HepG2 (cell line): ENCODE measurements around the gene DMXL1. TPM values are rescaled to one million over a fixed set of nuclear protein-coding genes. Genes with fewer than 3 reads are reported as not detected.

Source experiments
- ATAC-seq: fragments of 200-7000 bp; cut with Tn5 transposase; 3 replicates; pipeline ENCODE4 v1.9.1; 2020; ENCODE audit warnings: mild to moderate bottlenecking, moderate library complexity
- BruUV-seq: library from RNA; stranded (reverse); fragments of 400-500 nt; replicated peaks from 2 replicates; lab custom pipeline; 2021; lab: Mats Ljungman, UMichigan
- CTCF ChIA-PET: fragments of 300-600 bp; formaldehyde crosslinking; extraction: SDS; loops from one replicate; lab custom pipeline; 2021; ENCODE audit warnings: low total read pairs, inconsistent platforms, low intra/inter-chr PET ratio; lab: Yijun Ruan, JAX
- POLR2A ChIA-PET: fragments of 350-600 bp; sonication (Branson Sonifier 250); formaldehyde crosslinking; loops from one replicate; lab custom pipeline; 2020; ENCODE audit warnings: antibody characterized with exemption, inconsistent platforms; lab: Yijun Ruan, JAX
- DNase-seq: peaks from one replicate; pipeline ENCODE4 v3.0.0-alpha.2; 2015; ENCODE audit warnings: low spot score
- FAIRE-seq: peaks from 3 replicates; lab custom pipeline; 2011; peaks lifted over from hg19 to GRCh38; lab: Jason Lieb, UNC
- H2AFZ ChIP-seq: one replicate; pipeline ENCODE4 v1.6.1; 2011; ENCODE audit warnings: low read length, inconsistent platforms
- H3K27ac ChIP-seq: fragments of 300-600 bp; 3 replicates; pipeline ENCODE4 v1.8.0; 2011; ENCODE audit warnings: mixed run types, mild to moderate bottlenecking, mixed read lengths, low read length, inconsistent platforms; ENCODE audit not compliant: insufficient read depth; ENCODE audit errors: extremely low read length
- H3K27me3 ChIP-seq, 2 experiments: fragments of 200-600 bp in 1 of 2; 2 replicates in 1 of 2; 3 replicates in 1 of 2; pipeline versions ENCODE4 v1.6.0 to v1.8.0; 2011; ENCODE audit warnings: low read length in 2 of 2, mild to moderate bottlenecking in 2 of 2, moderate library complexity in 2 of 2, inconsistent platforms in 1 of 2; ENCODE audit not compliant: insufficient read depth in 2 of 2, control insufficient read depth in 1 of 2
- H3K36me3 ChIP-seq, 2 experiments: fragments of 200-600 bp in 1 of 2; replicated peaks in 1 of 2; 2 replicates in 1 of 2; 3 replicates in 1 of 2; pipeline versions ENCODE4 v1.5.1 to v1.8.0; 2011; ENCODE audit warnings: low read length in 2 of 2, inconsistent platforms in 1 of 2; ENCODE audit not compliant: insufficient read depth in 2 of 2, control insufficient read depth in 1 of 2
- H3K4me1 ChIP-seq: 2 replicates; pipeline ENCODE4 v1.5.1; 2012; ENCODE audit warnings: low read length, inconsistent platforms; ENCODE audit not compliant: insufficient read depth
- H3K4me2 ChIP-seq: 2 replicates; pipeline ENCODE4 v1.6.0; 2011; ENCODE audit warnings: low read depth, low read length, inconsistent platforms
- H3K4me3 ChIP-seq, 3 experiments: fragments of 200-600 bp in 1 of 3; sonication (generic), shearing (Covaris generic) in 1 of 3; replicated peaks in 1 of 3; 2 replicates each; pipeline ENCODE4 v1.5.1; 2011 to 2016; ENCODE audit warnings: low read length in 3 of 3, inconsistent platforms in 2 of 3, low read depth in 2 of 3, mild to moderate bottlenecking in 2 of 3, control low read depth in 1 of 3, mixed read lengths in 1 of 3; ENCODE audit not compliant: insufficient read depth in 1 of 3
- H3K79me2 ChIP-seq: one replicate; pipeline ENCODE4 v1.6.1; 2011; ENCODE audit warnings: low read length, inconsistent platforms; ENCODE audit not compliant: insufficient read depth
- H3K9ac ChIP-seq: 2 replicates; pipeline ENCODE4 v1.6.0; 2011; ENCODE audit warnings: mild to moderate bottlenecking, low read depth, low read length, inconsistent platforms; ENCODE audit not compliant: insufficient read depth
- H3K9me3 ChIP-seq: 2 replicates; pipeline ENCODE4 v1.5.1; 2012; ENCODE audit warnings: mild to moderate bottlenecking, low read length
- H4K20me1 ChIP-seq: 2 replicates; pipeline ENCODE4 v1.6.0; 2011; ENCODE audit warnings: inconsistent platforms, mild to moderate bottlenecking, low read length, moderate library complexity; ENCODE audit not compliant: insufficient read depth
- CBX5 ChIP-seq: sonication (generic); formaldehyde crosslinking; IDR thresholded peaks from 2 replicates; pipeline ENCODE4 v1.4.0; 2020; ENCODE audit warnings: missing genetic modification reagents, borderline replicate concordance
- DMAP1 ChIP-seq: IDR thresholded peaks from 2 replicates; pipeline ENCODE4 v1.6.1; 2016
- KLF15 ChIP-seq: sonication (generic); formaldehyde crosslinking; IDR thresholded peaks from 2 replicates; pipeline ENCODE4 v1.8.1; 2023; ENCODE audit warnings: borderline replicate concordance, mild to moderate bottlenecking, inconsistent platforms, missing genetic modification reagents, mixed read lengths
- KLF9 ChIP-seq: IDR thresholded peaks from 2 replicates; pipeline ENCODE4 v1.6.1; 2016; ENCODE audit warnings: low read depth
- NAIF1 ChIP-seq: sonication (generic); formaldehyde crosslinking; IDR thresholded peaks from 2 replicates; pipeline ENCODE4 v1.5.0; 2020; ENCODE audit warnings: mild to moderate bottlenecking, missing genetic modification reagents, borderline replicate concordance
- NR2F2 ChIP-seq: IDR thresholded peaks from 2 replicates; pipeline ENCODE4 v1.6.1; 2012; ENCODE audit warnings: low read depth, inconsistent platforms, borderline replicate concordance
- PITX1 ChIP-seq: sonication (generic); formaldehyde crosslinking; IDR thresholded peaks from 2 replicates; pipeline ENCODE4 v1.5.1; 2020; ENCODE audit warnings: mild to moderate bottlenecking, missing genetic modification reagents
- SAP130 ChIP-seq: IDR thresholded peaks from 2 replicates; pipeline ENCODE4 v1.6.1; 2016; ENCODE audit warnings: low read depth
- ZBTB39 ChIP-seq: sonication (generic); formaldehyde crosslinking; IDR thresholded peaks from 2 replicates; pipeline ENCODE4 v1.5.0; 2020; ENCODE audit warnings: missing genetic modification reagents
- ZC3H13 ChIP-seq: sonication (generic); formaldehyde crosslinking; IDR thresholded peaks from 2 replicates; pipeline ENCODE4 v1.8.1; 2023; ENCODE audit warnings: mild to moderate bottlenecking, missing genetic modification reagents, moderate library complexity
- ZFP82 ChIP-seq: sonication (generic); formaldehyde crosslinking; IDR thresholded peaks from 2 replicates; pipeline ENCODE4 v1.5.1; 2020; ENCODE audit warnings: mild to moderate bottlenecking, missing genetic modification reagents, borderline replicate concordance
- ZMYM3 ChIP-seq: sonication (generic); formaldehyde crosslinking; IDR thresholded peaks from 2 replicates; pipeline ENCODE4 v1.5.1; 2020; ENCODE audit warnings: mild to moderate bottlenecking, missing genetic modification reagents
- ZNF121 ChIP-seq: sonication (generic); formaldehyde crosslinking; IDR thresholded peaks from 2 replicates; pipeline ENCODE4 v1.5.0; 2020; ENCODE audit warnings: mild to moderate bottlenecking, missing genetic modification reagents
- ZNF224 ChIP-seq: sonication (generic); formaldehyde crosslinking; IDR thresholded peaks from 2 replicates; pipeline ENCODE4 v1.5.0; 2020; ENCODE audit warnings: mild to moderate bottlenecking, missing genetic modification reagents
- ZNF550 ChIP-seq: sonication (generic); formaldehyde crosslinking; IDR thresholded peaks from 2 replicates; pipeline ENCODE4 v1.4.0; 2020; ENCODE audit warnings: mild to moderate bottlenecking, missing genetic modification reagents, borderline replicate concordance
- ZNF616 ChIP-seq: sonication (generic); formaldehyde crosslinking; IDR thresholded peaks from 2 replicates; pipeline ENCODE4 v1.5.0; 2020; ENCODE audit warnings: low read depth, mild to moderate bottlenecking, missing genetic modification reagents
- ZNF644 ChIP-seq: IDR thresholded peaks from 2 replicates; pipeline ENCODE4 v1.6.1; 2016; ENCODE audit warnings: low read depth
- ZNF691 ChIP-seq: sonication (generic); formaldehyde crosslinking; IDR thresholded peaks from 2 replicates; pipeline ENCODE4 v1.4.0; 2020; ENCODE audit warnings: missing genetic modification reagents, low read depth, mild to moderate bottlenecking, borderline replicate concordance
- ZNF772 ChIP-seq: sonication (generic); formaldehyde crosslinking; IDR thresholded peaks from 2 replicates; pipeline ENCODE4 v1.5.0; 2020; ENCODE audit warnings: mild to moderate bottlenecking, missing genetic modification reagents
- ZSCAN20 ChIP-seq: sonication (generic); formaldehyde crosslinking; IDR thresholded peaks from 2 replicates; pipeline ENCODE4 v1.4.0; 2020; ENCODE audit warnings: missing genetic modification reagents, mild to moderate bottlenecking, borderline replicate concordance
- WGBS: methylation state at CpG from one replicate; pipeline ENCODE4 v1.1.6; 2017; ENCODE audit warnings: low lambda C conversion rate; 5-methylcytosine and 5-hydroxymethylcytosine counted together
- in situ Hi-C: cut with HindIII; loops from 2 replicates; pipeline ENCODE4 v1.10.0; 2017; ENCODE audit warnings: low pct_unique_long_range_greater_than_20kb; ENCODE audit not compliant: extremely low pct_ligation_motif_present
- intact Hi-C: fragments of 100-400 bp; cut with micrococcal nuclease; formaldehyde crosslinking; loops from one replicate; pipeline ENCODE4 v1.10.0; 2022; ENCODE audit not compliant: unreplicated experiment
- polyA plus RNA-seq, 8 experiments: library from polyadenylated mRNA; depleted of rRNA in 3 of 8; stranded (reverse) in 7 of 8; unstranded in 1 of 8; fragments of >200 nt; fragmentation: Illumina TruSeq in 4 of 8; extraction: Trizol in 4 of 8; gene quantifications; 2 replicates each; pipeline versions ENCODE4 v1.2.1 to v1.2.3, GENCODE V29; 2011 to 2016; ENCODE audit warnings: low read depth in 4 of 8, missing spikeins in 1 of 8, mixed read lengths in 1 of 8; ENCODE audit not compliant: insufficient read depth in 1 of 8
- total RNA-seq, 5 experiments: library from RNA; depleted of rRNA; stranded (reverse); fragments of >200 nt; fragmentation: Illumina TruSeq; extraction: Trizol; gene quantifications; 2 replicates each; pipeline ENCODE4 v1.2.3, GENCODE V29; 2016; ENCODE audit warnings: low read depth in 1 of 5

Gene DMXL1
- total and polyA plus RNA-seq, 2 of the 13 experiments (the other 11 are each of a cell fraction or from before 2014, with no cell fraction given), result 6.9 to 18.6 TPM

- Histone ChIP-seq H3K9ac (no peak overlapping the region), H3K9me3 (no peaks in the 10 kb centered on the region), H3K36me3 (no peaks in the 10 kb centered on the region), H3K4me1 (peaks cover 8% of the 10 kb centered on the region; the same call in 1 of the 2 replicates), H2AFZ (no peak overlapping the region), H4K20me1 (no peaks in the 10 kb centered on the region), H3K27me3 (no peaks in the 10 kb centered on the region), H3K27ac (no peak overlapping the region), H3K79me2 (peaks cover 12% of the 10 kb centered on the region), H3K4me2 (no peak overlapping the region), H3K4me3 (no peak overlapping the region)
- ATAC-seq (no peak), FAIRE-seq (no peak), DNase-seq (no peak)
- in situ Hi-C loops (no loop called here), intact Hi-C loops (no loop called here)
- no TSS peak for BruUV-seq
- TF ChIP-seq KLF9 (CRISPR knock-in tag) (no peak), SAP130 (CRISPR knock-in tag) (no peak), ZC3H13 (CRISPR knock-in tag) (no peak), ZNF224 (no peak), ZNF644 (no peak), PITX1 (CRISPR knock-in tag) (no peak), ZMYM3 (CRISPR knock-in tag) (no peak), KLF15 (CRISPR knock-in tag) (no peak), ZNF691 (no peak), ZNF616 (CRISPR knock-in tag) (no peak), ZNF772 (CRISPR knock-in tag) (no peak), ZSCAN20 (CRISPR knock-in tag) (no peak), ZBTB39 (CRISPR knock-in tag) (no peak), ZNF550 (CRISPR knock-in tag) (no peak), NR2F2 (no peak), CBX5 (CRISPR knock-in tag) (no peak), ZNF121 (CRISPR knock-in tag) (no peak), NAIF1 (CRISPR knock-in tag) (no peak), DMAP1 (CRISPR knock-in tag) (no peak), ZFP82 (CRISPR knock-in tag) (no peak)
- POLR2A ChIA-PET, result no interaction called here
- WGBS, result 97% methylated on average over 3 of the region's 3 CpGs
- CTCF ChIA-PET, result no interaction called here
Observed at GRCh38 chr5:119083679-119084078, 12.8 kb downstream of the DMXL1 start.
